OCI-LY3 (cell line): ENCODE measurements around the gene TRIM32.

ENCODE experiments used
- EZH2phosphoT487 ChIP-seq: fragments of 200-600 bp; shearing (Covaris generic); IDR thresholded peaks from 2 replicates; pipeline ENCODE4 v1.6.1; 2018; ENCODE audit warnings: antibody characterized with exemption, mixed run types, low read depth
- TF ChIP-seq, protein P1 (sequence below): fragments of 200-600, 300-600 bp; sonication (generic); IDR thresholded peaks from 2 replicates; pipeline ENCODE4 v1.5.1; 2014; ENCODE audit warnings: antibody characterized with exemption, low read length, low read depth

DNA sequence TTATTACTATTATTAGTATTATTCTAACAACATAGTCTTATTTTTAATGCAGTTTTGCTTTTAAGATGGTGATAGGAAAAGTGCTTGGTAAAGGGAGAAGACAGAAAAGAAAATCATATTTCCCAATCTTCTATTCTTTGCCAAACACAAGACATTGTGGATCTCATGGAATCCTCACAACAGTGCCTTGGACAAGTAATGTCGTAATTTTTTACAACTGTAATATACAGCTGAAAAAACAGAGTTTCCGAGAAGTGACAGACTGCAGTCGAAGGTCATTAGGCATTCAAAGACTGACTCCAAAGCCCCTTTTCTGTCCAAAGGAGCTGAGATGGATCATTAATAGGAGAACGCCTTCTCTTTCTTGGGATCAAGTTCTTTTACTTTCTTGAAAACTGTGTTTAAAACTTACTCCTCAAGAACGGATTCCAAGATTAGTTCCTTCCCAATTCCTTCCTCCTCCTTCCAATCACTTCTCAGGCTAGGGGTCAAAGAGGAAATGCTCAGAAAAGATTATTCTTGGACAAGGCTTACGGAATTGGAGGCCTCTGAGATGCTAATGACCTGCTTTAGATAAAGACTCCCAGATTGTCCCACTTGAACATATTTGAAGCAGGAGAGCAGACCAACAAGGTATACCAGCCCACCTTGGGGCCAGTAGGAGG, 24.3 kb upstream of the TRIM32 start:
- TF ChIP-seq, protein P1, sequence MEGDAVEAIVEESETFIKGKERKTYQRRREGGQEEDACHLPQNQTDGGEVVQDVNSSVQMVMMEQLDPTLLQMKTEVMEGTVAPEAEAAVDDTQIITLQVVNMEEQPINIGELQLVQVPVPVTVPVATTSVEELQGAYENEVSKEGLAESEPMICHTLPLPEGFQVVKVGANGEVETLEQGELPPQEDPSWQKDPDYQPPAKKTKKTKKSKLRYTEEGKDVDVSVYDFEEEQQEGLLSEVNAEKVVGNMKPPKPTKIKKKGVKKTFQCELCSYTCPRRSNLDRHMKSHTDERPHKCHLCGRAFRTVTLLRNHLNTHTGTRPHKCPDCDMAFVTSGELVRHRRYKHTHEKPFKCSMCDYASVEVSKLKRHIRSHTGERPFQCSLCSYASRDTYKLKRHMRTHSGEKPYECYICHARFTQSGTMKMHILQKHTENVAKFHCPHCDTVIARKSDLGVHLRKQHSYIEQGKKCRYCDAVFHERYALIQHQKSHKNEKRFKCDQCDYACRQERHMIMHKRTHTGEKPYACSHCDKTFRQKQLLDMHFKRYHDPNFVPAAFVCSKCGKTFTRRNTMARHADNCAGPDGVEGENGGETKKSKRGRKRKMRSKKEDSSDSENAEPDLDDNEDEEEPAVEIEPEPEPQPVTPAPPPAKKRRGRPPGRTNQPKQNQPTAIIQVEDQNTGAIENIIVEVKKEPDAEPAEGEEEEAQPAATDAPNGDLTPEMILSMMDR: no peak
- no peak for TF ChIP-seq EZH2phosphoT487
